K562 (cell line): Measurements from ENCODE around the gene KCP. TPM values are rescaled to one million over a fixed set of nuclear protein-coding genes. Genes with fewer than 3 reads are reported as not detected.

Experiments used
- CCNT2 ChIP-seq: IDR thresholded peaks from 2 replicates; pipeline ENCODE4 v1.6.1; 2011; ENCODE audit warnings: borderline replicate concordance, low read depth, mild to moderate bottlenecking, moderate library complexity, mixed read lengths, low read length; ENCODE audit not compliant: insufficient read length; ENCODE audit errors: extremely low read depth
- CGGBP1 ChIP-seq: fragments of 250-450 bp; sonication (Bioruptor Pico); IDR thresholded peaks from 2 replicates; pipeline ENCODE4 v1.9.0; 2021; ENCODE audit warnings: mild to moderate bottlenecking
- GTF2E2 ChIP-seq: fragments of 200-800 bp; sonication (Bioruptor generic); IDR thresholded peaks from 2 replicates; pipeline ENCODE4 v1.6.1; 2016; ENCODE audit warnings: missing genetic modification characterization, missing compliant biosample characterization
- HNRNPLL ChIP-seq: fragments of 200-400 bp; formaldehyde crosslinking; IDR thresholded peaks from 2 replicates; pipeline ENCODE4 v1.6.1; 2017; ENCODE audit warnings: low read length, low read depth, mild to moderate bottlenecking; ENCODE audit not compliant: poor library complexity, severe bottlenecking
- HSF4 ChIP-seq: fragments of 250-450 bp; sonication (Bioruptor Pico); IDR thresholded peaks from 2 replicates; pipeline ENCODE4 v2.1.2; 2022; ENCODE audit warnings: mild to moderate bottlenecking, moderate library complexity, borderline replicate concordance
- JUND ChIP-seq, 2 experiments: IDR thresholded peaks; 2 replicates in 1 of 2; 3 replicates in 1 of 2; pipeline ENCODE4 v1.6.1; 2011; ENCODE audit warnings: borderline replicate concordance in 2 of 2, low read depth in 2 of 2, low read length in 2 of 2, improper control_type of control experiment in 1 of 2, missing biosample characterization in 1 of 2, missing genetic modification characterization in 1 of 2, missing genetic modification reagents in 1 of 2
- KLF1 ChIP-seq: fragments of 450-650 bp; IDR thresholded peaks from 2 replicates; pipeline ENCODE4 v1.6.1; 2016; ENCODE audit warnings: missing genetic modification characterization, missing compliant biosample characterization
- KLF16 ChIP-seq: IDR thresholded peaks from 2 replicates; pipeline ENCODE4 v1.6.1; 2016; ENCODE audit warnings: antibody characterized with exemption
- NBN ChIP-seq: fragments of 450-650 bp; IDR thresholded peaks from 2 replicates; pipeline ENCODE4 v1.6.1; 2016; ENCODE audit warnings: low read depth, mild to moderate bottlenecking
- NFATC3 ChIP-seq: fragments of 450-650 bp; IDR thresholded peaks from 2 replicates; pipeline ENCODE4 v1.6.1; 2017; ENCODE audit warnings: mild to moderate bottlenecking
- PREB ChIP-seq: sonication (generic); formaldehyde crosslinking; IDR thresholded peaks from 2 replicates; pipeline ENCODE4 v1.8.1; 2023; ENCODE audit warnings: mild to moderate bottlenecking, missing genetic modification reagents
- TAL1 ChIP-seq: fragments of 450-650 bp; IDR thresholded peaks from 2 replicates; pipeline ENCODE4 v1.6.1; 2016; ENCODE audit warnings: mild to moderate bottlenecking
- TFAM ChIP-seq: fragments of 250-450 bp; sonication (Bioruptor Pico); conservative IDR thresholded peaks from 2 replicates; pipeline ENCODE4 v1.5.0; 2021; ENCODE audit warnings: mild to moderate bottlenecking, moderate library complexity
- U2AF1 ChIP-seq: fragments of 200-400 bp; formaldehyde crosslinking; optimal IDR thresholded peaks from 2 replicates; pipeline ENCODE3; 2017; ENCODE audit warnings: mild to moderate bottlenecking, low read depth, low read length, moderate library complexity
- ZKSCAN3 ChIP-seq: fragments of 250-450 bp; sonication (Bioruptor Pico); IDR thresholded peaks from 2 replicates; pipeline ENCODE4 v1.4.0; 2020
- ZNF717 ChIP-seq: fragments of 250-450 bp; sonication (Bioruptor Pico); IDR thresholded peaks from 2 replicates; pipeline ENCODE4 v1.5.0; 2021
- polyA plus RNA-seq, 8 experiments: library from polyadenylated mRNA; depleted of rRNA in 4 of 8; stranded (reverse) in 5 of 8; unstranded in 3 of 8; fragments of >200 nt; fragmentation: Nextera tagmentation in 2 of 8; fragmentation: Illumina TruSeq in 1 of 8; extraction: Ambion mirVana in 2 of 8; extraction: Trizol in 1 of 8; gene quantifications; 2 replicates each; pipeline versions ENCODE4 v1.2.1 to v1.2.3, GENCODE V29; 2011 to 2014; ENCODE audit warnings: inconsistent platforms in 1 of 8, missing spikeins in 1 of 8
- total RNA-seq, 7 experiments: library from RNA; depleted of rRNA in 6 of 7; stranded (reverse); fragments of >200 nt in 6 of 7; fragmentation: Illumina TruSeq in 2 of 7; extraction: Trizol in 2 of 7; gene quantifications; 2 replicates each; pipeline versions ENCODE4 v1.2.1 to v1.2.3, GENCODE V29; 2011 to 2021; ENCODE audit warnings: low replicate concordance in 1 of 7
- TF ChIP-seq, protein P1 (sequence below): sonication (generic); formaldehyde crosslinking; IDR thresholded peaks from 2 replicates; pipeline ENCODE4 v1.8.0; 2022; ENCODE audit warnings: mild to moderate bottlenecking, low read depth, missing genetic modification reagents
- TF ChIP-seq, protein P2 (sequence below): fragments of 450-650 bp; formaldehyde crosslinking; IDR thresholded peaks from 2 replicates; pipeline ENCODE4 v1.4.0; 2020; ENCODE audit warnings: mild to moderate bottlenecking, moderate library complexity
- TF ChIP-seq, protein P3 (sequence below): sonication (generic); formaldehyde crosslinking; IDR thresholded peaks from 2 replicates; pipeline ENCODE4 v1.8.1; 2022; ENCODE audit warnings: missing genetic modification reagents

KCP gene
- total and polyA plus RNA-seq, 9 of the 15 experiments (the other 6 are each of a cell fraction or from before 2014, with no cell fraction given), result 0.06 to 0.17 (median 0.12) TPM; not detected in 3

DNA sequence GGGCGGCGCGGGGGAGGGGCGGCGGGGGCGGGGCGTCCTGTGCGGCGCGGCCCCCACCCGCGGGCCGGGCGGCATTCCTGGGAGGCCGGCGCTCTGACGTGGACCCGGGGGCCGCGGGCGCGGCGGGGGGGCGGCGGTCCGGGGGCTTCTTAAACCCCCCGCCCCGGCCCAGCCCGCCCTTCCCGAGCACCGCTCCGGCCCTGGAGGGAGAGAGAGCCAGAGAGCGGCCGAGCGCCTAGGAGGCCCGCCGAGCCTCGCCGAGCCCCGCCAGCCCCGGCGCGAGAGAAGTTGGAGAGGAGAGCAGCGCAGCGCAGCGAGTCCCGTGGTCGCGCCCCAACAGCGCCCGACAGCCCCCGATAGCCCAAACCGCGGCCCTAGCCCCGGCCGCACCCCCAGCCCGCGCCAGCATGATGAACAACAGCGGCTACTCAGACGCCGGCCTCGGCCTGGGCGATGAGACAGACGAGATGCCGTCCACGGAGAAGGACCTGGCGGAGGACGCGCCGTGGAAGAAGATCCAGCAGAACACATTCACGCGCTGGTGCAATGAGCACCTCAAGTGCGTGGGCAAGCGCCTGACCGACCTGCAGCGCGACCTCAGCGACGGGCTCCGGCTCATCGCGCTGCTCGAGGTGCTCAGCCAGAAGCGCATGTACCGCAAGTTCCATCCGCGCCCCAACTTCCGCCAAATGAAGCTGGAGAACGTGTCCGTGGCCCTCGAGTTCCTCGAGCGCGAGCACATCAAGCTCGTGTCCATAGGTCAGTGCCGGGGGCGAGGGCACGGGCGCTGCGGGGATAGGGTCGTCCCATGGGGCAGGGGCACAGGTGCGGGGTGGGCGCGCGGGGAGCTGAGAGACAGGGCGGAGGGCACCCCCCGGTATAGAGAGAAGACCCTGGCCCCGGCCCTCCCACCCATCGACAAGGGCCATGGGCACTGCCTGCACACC lies 80.0 kb downstream of the KCP start, which contains the start of gene FLNC (continued):
- 0 out of 2 replicates have a peak, but pooled peaks have one; percentile 45 for TF ChIP-seq CGGBP1 (CRISPR knock-in tag)
- TF ChIP-seq ZNF717 (CRISPR knock-in tag), result no peak
- TF ChIP-seq, protein P1, sequence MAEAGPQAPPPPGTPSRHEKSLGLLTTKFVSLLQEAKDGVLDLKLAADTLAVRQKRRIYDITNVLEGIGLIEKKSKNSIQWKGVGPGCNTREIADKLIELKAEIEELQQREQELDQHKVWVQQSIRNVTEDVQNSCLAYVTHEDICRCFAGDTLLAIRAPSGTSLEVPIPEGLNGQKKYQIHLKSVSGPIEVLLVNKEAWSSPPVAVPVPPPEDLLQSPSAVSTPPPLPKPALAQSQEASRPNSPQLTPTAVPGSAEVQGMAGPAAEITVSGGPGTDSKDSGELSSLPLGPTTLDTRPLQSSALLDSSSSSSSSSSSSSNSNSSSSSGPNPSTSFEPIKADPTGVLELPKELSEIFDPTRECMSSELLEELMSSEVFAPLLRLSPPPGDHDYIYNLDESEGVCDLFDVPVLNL (CRISPR knock-in tag), result peak; percentile 67; the same call in 1 of the 2 replicates
- TF ChIP-seq GTF2E2 (tag), result 0 out of 2 replicates have a peak, but pooled peaks have one; percentile 49
- TF ChIP-seq HNRNPLL, result peak; percentile 88
- TF ChIP-seq, protein P2, sequence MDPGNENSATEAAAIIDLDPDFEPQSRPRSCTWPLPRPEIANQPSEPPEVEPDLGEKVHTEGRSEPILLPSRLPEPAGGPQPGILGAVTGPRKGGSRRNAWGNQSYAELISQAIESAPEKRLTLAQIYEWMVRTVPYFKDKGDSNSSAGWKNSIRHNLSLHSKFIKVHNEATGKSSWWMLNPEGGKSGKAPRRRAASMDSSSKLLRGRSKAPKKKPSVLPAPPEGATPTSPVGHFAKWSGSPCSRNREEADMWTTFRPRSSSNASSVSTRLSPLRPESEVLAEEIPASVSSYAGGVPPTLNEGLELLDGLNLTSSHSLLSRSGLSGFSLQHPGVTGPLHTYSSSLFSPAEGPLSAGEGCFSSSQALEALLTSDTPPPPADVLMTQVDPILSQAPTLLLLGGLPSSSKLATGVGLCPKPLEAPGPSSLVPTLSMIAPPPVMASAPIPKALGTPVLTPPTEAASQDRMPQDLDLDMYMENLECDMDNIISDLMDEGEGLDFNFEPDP (CRISPR knock-in tag), result no peak
- TF ChIP-seq KLF1 (tag), result no peak; the same call in 1 of the 2 replicates
- TF ChIP-seq HSF4 (CRISPR knock-in tag), result no peak
- TF ChIP-seq TFAM, result no peak
- no peak for TF ChIP-seq TAL1
- peak; percentile 33; the same call in 1 of the 2 replicates for TF ChIP-seq NBN
- TF ChIP-seq KLF16, result no peak
- peak; percentile 97 for TF ChIP-seq NFATC3
- TF ChIP-seq, protein P3, sequence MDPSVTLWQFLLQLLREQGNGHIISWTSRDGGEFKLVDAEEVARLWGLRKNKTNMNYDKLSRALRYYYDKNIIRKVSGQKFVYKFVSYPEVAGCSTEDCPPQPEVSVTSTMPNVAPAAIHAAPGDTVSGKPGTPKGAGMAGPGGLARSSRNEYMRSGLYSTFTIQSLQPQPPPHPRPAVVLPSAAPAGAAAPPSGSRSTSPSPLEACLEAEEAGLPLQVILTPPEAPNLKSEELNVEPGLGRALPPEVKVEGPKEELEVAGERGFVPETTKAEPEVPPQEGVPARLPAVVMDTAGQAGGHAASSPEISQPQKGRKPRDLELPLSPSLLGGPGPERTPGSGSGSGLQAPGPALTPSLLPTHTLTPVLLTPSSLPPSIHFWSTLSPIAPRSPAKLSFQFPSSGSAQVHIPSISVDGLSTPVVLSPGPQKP (CRISPR knock-in tag), result no peak
- TF ChIP-seq U2AF1, result peak; percentile 82
- TF ChIP-seq CCNT2, result peak; percentile 79
- TF ChIP-seq PREB, result no peak
- no peak for TF ChIP-seq JUND (IDR thresholded peaks at IDR 0.05; ENCODE audit: borderline replicate concordance, low read depth, low read length)
- TF ChIP-seq JUND (tag; IDR thresholded peaks at IDR 0.05; ENCODE audit: borderline replicate concordance, low read depth, low read length), result no peak
- TF ChIP-seq ZKSCAN3, result no peak
